ENCODE measurements around the gene DEGS2.

DNA sequence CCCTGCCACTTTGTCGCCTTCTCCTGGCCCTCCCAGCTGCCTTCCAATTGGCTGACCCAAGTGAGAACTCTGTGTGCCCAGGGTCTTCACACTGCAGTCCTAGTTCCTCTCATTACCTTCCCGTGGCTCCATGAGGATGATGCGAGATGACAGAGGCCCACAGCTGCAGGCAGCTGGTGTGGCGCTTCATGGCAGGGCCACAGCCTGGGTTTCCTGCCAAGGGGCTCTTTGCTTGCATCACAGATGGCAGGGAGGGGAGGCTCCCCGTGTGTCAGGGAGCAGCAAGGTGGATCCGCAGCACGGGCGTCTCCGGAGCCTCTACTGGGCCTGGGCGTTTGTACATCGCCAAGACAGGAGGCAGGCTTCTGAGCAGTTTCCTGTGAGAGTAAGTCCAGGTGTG, 28.9 kb downstream of the DEGS2 start:
- TF ChIP-seq, protein P1, sequence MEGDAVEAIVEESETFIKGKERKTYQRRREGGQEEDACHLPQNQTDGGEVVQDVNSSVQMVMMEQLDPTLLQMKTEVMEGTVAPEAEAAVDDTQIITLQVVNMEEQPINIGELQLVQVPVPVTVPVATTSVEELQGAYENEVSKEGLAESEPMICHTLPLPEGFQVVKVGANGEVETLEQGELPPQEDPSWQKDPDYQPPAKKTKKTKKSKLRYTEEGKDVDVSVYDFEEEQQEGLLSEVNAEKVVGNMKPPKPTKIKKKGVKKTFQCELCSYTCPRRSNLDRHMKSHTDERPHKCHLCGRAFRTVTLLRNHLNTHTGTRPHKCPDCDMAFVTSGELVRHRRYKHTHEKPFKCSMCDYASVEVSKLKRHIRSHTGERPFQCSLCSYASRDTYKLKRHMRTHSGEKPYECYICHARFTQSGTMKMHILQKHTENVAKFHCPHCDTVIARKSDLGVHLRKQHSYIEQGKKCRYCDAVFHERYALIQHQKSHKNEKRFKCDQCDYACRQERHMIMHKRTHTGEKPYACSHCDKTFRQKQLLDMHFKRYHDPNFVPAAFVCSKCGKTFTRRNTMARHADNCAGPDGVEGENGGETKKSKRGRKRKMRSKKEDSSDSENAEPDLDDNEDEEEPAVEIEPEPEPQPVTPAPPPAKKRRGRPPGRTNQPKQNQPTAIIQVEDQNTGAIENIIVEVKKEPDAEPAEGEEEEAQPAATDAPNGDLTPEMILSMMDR (IDR thresholded peaks at IDR 0.05) = no peak
- TF ChIP-seq POLR2A (IDR thresholded peaks at IDR 0.05) = no peak

Measured in body of pancreas (tissue), 4 donors.